A673 (cell line): Measurements from ENCODE around the gene SRSF8.

Experiments
- EZH2 ChIP-seq: fragments of 200-600 bp; sonication (generic); IDR thresholded peaks from 2 replicates; pipeline ENCODE4 v1.6.1; 2017; ENCODE audit warnings: borderline replicate concordance, low read depth, mild to moderate bottlenecking, mixed read lengths, antibody characterized with exemption, low read length; ENCODE audit not compliant: poor library complexity, severe bottlenecking
- TF ChIP-seq, protein P1 (sequence below): fragments of 300-800, 200-600 bp; sonication (generic); conservative IDR thresholded peaks from 2 replicates; pipeline ENCODE4 v1.5.1; 2017; ENCODE audit warnings: low read depth, mild to moderate bottlenecking, antibody characterized with exemption, low read length, moderate library complexity, mixed read lengths

DNA sequence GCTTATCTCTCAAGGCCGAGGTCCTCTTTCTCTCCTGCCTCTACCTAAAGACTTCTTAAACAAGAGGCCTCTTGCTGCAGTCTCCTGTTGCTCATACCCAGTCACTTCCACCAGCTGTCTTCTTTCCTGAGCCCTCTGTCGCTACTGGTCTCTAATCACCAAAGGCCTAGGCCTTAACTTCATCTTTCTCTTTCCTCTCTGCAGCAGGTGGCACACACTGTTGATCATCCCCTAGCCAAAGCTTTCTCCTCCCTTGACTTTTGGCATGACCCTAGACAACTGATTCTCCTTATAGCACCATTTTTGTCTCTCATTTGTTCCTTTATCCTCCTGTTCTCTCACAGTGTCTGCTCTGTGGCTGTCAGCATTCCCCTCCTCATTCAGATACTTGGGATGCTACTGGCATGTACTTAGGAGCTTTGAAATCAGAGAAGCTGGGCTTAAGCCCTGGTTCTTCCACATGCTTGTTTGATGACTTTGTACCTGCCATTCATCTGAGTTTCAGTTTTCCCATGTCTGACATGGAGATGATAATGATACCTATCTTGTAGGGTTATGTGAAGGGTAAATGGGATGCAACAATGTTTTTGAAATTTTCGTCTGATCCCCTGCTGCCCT is 45.3 kb downstream of the SRSF8 start:
- TF ChIP-seq, protein P1, sequence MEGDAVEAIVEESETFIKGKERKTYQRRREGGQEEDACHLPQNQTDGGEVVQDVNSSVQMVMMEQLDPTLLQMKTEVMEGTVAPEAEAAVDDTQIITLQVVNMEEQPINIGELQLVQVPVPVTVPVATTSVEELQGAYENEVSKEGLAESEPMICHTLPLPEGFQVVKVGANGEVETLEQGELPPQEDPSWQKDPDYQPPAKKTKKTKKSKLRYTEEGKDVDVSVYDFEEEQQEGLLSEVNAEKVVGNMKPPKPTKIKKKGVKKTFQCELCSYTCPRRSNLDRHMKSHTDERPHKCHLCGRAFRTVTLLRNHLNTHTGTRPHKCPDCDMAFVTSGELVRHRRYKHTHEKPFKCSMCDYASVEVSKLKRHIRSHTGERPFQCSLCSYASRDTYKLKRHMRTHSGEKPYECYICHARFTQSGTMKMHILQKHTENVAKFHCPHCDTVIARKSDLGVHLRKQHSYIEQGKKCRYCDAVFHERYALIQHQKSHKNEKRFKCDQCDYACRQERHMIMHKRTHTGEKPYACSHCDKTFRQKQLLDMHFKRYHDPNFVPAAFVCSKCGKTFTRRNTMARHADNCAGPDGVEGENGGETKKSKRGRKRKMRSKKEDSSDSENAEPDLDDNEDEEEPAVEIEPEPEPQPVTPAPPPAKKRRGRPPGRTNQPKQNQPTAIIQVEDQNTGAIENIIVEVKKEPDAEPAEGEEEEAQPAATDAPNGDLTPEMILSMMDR: no peak
- no peak for TF ChIP-seq EZH2
